HG02884 (cell line): ENCODE data around the gene AFM.

Experiments
- ATAC-seq: cut with Tn5 transposase; IDR thresholded peaks from one replicate; pipeline ENCODE4 v1.9.1; 2021; ENCODE audit warnings: mild to moderate bottlenecking, moderate library complexity; ENCODE audit not compliant: unreplicated experiment

Gene AFM

DNA sequence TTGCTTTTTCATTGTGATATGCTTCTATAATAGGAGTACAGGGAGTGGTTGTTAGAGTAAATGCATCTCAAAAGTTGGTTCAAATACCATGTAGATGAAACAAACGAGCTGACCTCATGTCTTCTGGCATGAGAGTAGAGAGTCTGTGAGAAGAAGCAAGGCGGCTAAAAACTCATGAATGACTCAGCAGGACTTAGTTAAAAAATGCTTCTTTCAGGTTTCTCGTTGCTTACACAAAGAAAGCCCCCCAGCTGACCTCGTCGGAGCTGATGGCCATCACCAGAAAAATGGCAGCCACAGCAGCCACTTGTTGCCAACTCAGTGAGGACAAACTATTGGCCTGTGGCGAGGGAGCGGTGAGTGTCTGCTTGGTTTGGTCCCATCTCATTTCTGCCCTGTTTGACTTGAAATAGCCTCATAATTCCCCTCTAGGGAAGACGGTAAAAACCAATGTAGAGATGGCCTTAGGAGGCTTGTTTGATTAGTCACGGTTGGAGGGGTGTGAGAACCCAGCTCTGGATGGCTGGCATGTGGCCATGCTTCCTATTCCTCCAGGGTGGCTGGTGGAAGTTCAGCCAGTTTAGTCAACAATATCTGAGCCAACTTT, 31.0 kb upstream of the AFM start:
- no peak for ATAC-seq

GRCh38 chr4:73451404-73451803, 30.1 kb upstream of the AFM start:
- ATAC-seq, result no peak

DNA sequence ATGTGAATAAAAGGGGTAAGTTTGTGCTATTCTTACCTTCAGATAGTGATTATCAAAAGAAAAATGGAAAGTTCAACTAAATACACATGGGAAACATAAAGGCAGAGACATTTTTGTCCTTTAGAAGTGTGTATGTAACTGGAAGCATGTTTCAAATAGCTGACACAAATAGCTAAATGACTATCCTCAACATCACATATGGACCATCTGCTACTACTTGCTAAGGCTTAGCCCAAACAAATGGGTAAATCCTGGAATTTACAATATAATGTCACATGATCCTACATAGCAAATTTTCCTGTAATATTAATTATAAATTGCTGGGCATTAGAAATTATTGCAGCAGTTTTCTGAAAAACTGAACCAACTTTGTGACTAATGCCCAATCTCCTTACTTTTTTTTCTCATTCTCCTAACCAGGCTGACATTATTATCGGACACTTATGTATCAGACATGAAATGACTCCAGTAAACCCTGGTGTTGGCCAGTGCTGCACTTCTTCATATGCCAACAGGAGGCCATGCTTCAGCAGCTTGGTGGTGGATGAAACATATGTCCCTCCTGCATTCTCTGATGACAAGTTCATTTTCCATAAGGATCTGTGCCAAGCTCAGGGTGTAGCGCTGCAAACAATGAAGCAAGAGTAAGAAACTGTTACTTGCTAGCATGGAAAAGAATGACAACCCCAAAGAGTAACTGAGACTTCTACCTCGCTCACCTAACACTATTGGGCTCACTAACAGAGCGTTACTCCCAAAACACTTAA, 29.4 kb upstream of the AFM start:
- no peak for ATAC-seq

DNA sequence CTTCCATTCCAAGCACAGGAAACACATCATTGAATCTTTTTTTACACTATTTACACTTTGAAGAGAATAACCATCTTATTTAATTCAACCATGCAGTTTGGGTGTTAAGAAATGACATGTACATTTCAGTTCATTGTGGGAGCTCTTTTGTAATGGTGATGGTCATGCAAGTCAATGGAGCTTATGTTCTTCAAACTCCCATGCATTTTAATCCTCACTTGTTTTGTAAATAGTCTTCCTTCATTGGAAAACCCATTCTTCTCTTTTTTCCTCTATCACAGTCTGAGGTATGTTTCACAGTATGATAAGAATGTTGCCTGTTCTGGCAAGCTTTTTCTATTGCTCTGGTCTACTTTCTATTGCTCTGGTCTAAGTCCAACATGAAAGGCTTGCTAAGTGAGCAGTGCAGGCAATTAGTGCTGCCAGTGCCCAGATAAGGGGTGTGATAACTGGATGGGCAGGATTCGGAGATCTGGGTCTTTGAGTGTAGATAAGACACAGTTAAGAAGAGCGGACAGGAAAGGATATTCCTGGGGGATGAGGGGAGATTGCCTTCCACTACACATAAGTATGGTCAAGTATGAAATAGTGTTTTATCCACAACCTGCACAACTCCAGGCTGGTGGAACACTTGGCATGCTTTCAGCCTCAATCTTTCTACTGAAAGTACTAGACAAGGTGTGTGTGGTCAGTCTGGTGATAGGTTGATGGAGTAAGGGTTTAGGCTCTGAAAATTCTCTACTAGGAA, 28.4 kb upstream of the AFM start:
- ATAC-seq, result no peak

GRCh38 chr4:73453701-73454005, 27.9 kb upstream of the AFM start:
- no peak for ATAC-seq

GRCh38 chr4:73454920-73455319, 26.6 kb upstream of the AFM start:
- no peak for ATAC-seq

DNA sequence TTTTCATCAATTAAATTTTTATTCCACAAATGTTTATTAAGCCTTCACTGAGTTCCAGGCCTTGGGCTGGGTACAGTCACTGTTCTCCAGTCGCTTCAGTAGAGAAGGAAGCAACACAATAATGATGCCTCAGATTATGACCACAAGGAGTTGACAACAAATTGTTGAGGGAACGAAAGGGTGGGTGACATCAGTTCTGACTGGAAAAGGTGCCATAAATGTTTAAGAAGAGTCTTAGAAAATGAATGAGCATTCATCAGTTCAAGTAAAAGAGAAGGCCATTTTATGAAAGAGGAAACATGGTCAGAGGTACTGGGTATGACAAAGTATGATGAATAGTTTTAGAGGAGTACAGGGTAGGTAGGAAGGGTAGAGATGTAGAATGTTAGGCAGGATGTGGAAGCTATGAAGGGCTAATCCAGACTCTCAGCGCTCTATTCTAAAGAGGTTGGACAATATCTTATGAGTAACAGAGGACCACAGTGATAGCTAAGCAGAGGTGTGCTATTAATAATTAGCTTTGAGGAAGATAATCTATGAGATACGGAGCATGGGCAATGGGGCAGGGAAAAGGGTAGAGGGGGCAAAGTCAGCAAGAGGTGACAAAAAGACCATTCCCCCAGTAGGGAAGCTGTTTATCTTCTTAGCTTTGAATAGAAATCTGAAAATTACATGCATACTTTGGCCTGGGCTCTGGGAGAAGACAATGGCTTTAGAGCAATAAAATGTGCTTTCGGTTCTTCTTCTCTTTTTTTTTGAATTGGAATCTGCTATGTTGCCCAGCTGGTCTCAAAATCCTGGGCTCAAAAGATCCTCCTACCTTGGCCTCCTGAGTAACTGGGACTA, 25.1 kb upstream of the AFM start:
- no peak for ATAC-seq

DNA sequence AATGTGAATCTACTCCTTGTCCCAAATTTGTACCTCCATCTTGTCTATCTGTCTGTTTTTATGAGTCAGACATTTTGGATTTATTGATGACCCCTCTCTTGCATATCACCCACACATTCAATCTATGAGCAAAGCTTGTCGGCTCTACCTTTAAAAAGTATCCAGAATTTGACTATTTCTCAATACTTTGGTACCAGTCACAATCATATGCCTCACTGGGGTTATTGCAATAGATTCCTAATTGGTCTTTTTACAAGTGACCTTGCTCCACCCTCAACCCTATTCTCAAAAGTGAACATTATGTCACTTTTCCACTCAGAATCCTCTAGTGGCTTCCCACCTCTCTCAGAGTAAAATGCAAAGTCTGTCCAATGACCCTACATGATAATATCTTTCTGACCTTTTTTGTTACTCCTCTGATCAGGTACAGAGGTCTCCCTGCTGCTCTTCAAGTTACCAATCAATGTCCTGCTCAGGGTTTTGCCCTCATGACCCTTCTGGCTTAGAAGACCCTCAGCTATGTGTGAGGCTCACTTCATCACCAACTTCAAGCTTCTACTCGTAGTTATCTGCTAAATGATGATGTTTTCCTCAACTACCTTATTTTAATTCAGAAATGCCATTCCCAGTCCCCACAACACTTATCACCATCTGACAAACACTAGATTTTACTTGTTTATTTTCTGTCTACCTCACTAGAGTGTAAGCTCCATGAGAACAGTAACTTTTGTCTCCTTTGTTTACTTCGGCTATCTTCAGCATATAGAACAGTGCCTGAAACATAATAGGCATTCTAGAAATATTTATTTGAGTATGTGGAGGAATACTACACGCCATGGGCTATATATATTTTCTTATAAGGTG, 23.1 kb upstream of the AFM start:
- ATAC-seq, result no peak

DNA sequence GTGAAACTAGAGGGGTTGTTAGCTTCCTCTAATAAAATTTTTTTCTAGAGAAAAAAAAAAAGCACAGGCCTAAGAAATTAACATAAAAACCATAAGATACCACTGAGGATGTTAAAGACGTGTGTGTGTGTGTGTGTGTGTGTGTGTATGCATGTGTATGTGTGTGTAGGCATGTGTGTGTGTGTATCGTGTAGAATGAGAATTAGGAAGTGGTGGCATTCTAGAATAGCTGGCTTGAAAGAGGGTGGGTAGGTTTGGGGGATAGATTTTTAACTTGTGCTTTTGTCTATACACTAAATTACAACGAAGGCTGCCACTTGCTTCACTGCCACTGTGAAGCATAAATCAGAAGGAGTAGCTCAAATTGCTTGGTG, 22.5 kb upstream of the AFM start:
- no peak for ATAC-seq

DNA sequence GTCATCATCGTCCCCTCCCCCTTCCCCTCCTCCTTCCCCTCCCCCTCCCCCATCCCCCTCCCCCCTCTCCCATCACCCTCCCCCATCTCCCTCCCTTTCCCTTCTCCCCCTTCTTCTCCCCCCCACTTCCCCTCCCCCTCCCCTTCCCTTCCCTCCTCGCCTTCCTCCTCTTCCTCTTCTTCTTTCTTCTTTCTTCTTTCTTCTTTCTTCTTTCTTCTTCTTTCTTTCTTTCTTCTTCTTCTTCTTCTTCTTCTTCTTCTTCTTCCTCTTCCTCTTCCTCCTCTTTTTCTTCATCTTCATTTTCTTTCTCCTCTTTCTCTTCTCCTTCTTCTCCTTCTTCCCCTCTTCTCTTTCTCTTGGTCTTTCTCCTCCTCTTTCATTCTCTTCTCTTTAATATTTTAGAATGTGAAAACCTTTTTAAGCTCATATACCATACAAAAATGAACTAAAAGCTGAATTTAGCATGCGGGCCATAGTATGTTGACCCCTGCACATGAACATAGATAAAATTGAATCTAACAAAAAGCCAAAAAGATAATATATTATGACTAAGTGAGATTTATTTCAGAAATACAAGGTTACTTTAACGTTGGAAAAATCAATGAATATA, 20.5 kb upstream of the AFM start:
- ATAC-seq, result no peak

- ATAC-seq, result no peak
These were observed 13.4 kb upstream of the AFM start for GRCh38 chr4:73468170-73468569.

- no peak for ATAC-seq
These were observed 10.8 kb upstream of the AFM start for GRCh38 chr4:73470728-73471127.

GRCh38 chr4:73477176-73477575, 4.4 kb upstream of the AFM start:
- no peak for ATAC-seq

DNA sequence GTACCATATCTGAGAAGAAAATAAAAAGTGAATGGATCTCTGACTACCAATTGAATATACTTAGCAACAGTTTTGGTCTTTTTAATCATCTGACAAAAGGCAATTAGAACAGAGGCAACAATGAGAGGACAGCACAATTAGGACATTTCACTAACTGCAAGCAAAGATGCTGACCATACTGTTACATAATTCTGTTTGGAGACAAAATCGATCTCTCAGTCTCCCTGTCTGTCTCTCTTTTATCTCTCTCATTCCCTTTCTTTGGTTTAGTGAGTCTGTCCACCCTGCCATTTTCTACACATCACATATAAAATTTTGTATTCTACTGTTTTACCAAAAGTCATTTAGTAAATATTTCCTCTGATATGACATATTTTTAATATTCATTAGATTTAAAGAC, 2.2 kb upstream of the AFM start:
- no peak for ATAC-seq

GRCh38 chr4:73485085-73485484, 3.5 kb downstream of the AFM start:
- ATAC-seq, result no peak

DNA sequence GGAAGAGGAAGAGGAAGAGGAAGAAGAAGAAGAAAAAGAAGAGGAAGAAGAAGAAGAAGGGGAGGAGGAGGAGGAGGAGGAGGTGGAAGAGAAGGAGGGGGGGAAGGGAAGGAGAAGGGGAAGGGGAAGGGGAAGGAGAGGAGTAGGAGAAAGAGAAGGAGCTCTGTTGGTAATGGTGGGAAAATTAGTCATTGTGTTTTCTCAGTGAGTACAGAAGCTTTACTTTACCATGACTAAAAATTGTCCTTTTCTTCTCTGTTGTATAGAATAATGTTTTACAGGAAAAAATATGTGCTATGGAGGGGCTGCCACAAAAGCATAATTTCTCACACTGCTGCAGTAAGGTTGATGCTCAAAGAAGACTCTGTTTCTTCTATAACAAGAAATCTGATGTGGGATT, 4.1 kb downstream of the AFM start:
- ATAC-seq, result no peak

DNA sequence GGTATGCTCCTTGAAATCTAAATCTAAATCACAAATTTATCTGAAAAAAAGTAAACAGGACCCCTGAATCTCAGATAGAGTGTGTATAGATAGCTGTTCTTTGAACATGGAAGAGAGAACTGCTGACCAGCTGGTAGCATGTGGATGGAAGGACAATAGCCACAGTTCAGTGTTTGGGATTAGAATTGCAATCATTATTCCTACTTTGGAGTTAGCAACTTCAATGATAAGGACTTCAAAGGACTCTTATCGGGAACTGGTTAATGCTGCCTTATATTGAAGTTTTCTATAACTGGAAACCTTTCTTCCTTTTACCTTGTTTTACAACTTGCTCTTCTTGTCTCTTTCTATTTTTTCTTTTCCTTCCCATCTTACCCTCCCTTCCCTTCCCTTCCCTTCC, 5.0 kb downstream of the AFM start:
- no peak for ATAC-seq

DNA sequence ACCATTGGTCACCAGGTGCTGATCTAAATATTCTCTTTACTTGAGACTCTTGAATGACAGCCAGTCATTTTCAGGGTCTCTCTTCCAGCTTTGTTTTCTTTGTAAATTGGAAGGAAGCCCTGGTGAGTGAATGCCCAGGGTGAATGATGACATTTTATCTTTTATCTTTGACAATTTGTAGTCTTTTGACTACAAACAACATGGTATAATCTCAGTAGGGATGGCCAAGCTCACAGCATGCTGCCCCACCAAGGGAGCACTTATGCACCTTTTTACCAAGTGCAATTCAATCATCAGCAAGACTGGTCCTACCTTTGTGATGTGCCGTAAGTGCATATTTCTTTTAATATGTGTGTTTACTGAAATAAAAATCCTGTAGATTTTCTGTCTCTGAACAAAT, 5.7 kb downstream of the AFM start:
- ATAC-seq, result no peak

GRCh38 chr4:73499996-73500765, 18.6 kb downstream of the AFM start:
- ATAC-seq, result no peak
